Peyer's patch (tissue), 4 donors: Measurements from ENCODE around the gene GPR85.

ENCODE experiments used
- POLR2A ChIP-seq, 2 donors: fragments of 450-650 bp; IDR thresholded peaks; one replicate each; pipeline ENCODE4 v1.5.1; 2017; ENCODE audit warnings: antibody characterized with exemption in 2 of 2, mild to moderate bottlenecking in 2 of 2, moderate library complexity in 2 of 2
- TF ChIP-seq, protein P1 (sequence below), 6 experiments: fragments of 450-650 bp in 4 of 6; fragments of 200-600 bp in 2 of 6; sonication (generic) in 1 of 6; IDR thresholded peaks; one replicate each; pipeline ENCODE4 v1.5.1; 2017 to 2019; ENCODE audit warnings: antibody characterized with exemption in 6 of 6, mild to moderate bottlenecking in 3 of 6, moderate library complexity in 1 of 6

- TF ChIP-seq, protein P1, sequence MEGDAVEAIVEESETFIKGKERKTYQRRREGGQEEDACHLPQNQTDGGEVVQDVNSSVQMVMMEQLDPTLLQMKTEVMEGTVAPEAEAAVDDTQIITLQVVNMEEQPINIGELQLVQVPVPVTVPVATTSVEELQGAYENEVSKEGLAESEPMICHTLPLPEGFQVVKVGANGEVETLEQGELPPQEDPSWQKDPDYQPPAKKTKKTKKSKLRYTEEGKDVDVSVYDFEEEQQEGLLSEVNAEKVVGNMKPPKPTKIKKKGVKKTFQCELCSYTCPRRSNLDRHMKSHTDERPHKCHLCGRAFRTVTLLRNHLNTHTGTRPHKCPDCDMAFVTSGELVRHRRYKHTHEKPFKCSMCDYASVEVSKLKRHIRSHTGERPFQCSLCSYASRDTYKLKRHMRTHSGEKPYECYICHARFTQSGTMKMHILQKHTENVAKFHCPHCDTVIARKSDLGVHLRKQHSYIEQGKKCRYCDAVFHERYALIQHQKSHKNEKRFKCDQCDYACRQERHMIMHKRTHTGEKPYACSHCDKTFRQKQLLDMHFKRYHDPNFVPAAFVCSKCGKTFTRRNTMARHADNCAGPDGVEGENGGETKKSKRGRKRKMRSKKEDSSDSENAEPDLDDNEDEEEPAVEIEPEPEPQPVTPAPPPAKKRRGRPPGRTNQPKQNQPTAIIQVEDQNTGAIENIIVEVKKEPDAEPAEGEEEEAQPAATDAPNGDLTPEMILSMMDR (IDR thresholded peaks at IDR 0.05): no peak
- no peak for TF ChIP-seq POLR2A (IDR thresholded peaks at IDR 0.05)
Measured at GRCh38 chr7:113119429-113119828, 32.8 kb upstream of the GPR85 start.
